ENCODE data around the gene SHISA9.

GRCh38 chr16:13223666-13224065 lies 322.3 kb downstream of the SHISA9 start:
- no peak for TF ChIP-seq CTCF (IDR thresholded peaks at IDR 0.05)
- no peak for TF ChIP-seq POLR2A (IDR thresholded peaks at IDR 0.05)
